SK-N-SH treated with all-trans-retinoic acid at 6 μM for 48 hours (cell line): Measurements from ENCODE around the gene NCMAP.
A peak's percentile ranks its signal among the peaks of the same experiment; 100 is the strongest.

Experiments used
- ATAC-seq: fragments of 200-7000 bp; cut with Tn5 transposase; 3 replicates; pipeline ENCODE4 v1.9.1; 2020; ENCODE audit warnings: mild to moderate bottlenecking, moderate library complexity
- ARNTL ChIP-seq: fragments of 450-650 bp; formaldehyde crosslinking; IDR thresholded peaks from 2 replicates; pipeline ENCODE4 v1.5.0; 2020; ENCODE audit warnings: low read depth, mild to moderate bottlenecking, moderate library complexity, borderline replicate concordance
- BACH2 ChIP-seq: fragments of 250-450 bp; sonication (Bioruptor Pico); IDR thresholded peaks from 2 replicates; pipeline ENCODE4 v1.9.0; 2021; ENCODE audit warnings: mild to moderate bottlenecking, borderline replicate concordance
- CSDC2 ChIP-seq: fragments of 250-450 bp; sonication (Bioruptor Pico); IDR thresholded peaks from 2 replicates; pipeline ENCODE4 v1.5.0; 2020; ENCODE audit warnings: mild to moderate bottlenecking, moderate library complexity
- GLIS3 ChIP-seq: fragments of 250-450 bp; sonication (Bioruptor Pico); IDR thresholded peaks from 2 replicates; pipeline ENCODE4 v1.5.0; 2020; ENCODE audit warnings: mild to moderate bottlenecking, moderate library complexity
- OSR1 ChIP-seq: fragments of 250-450 bp; sonication (Bioruptor Pico); IDR thresholded peaks from 2 replicates; pipeline ENCODE4 v1.8.0; 2022; ENCODE audit warnings: moderate library complexity, mild to moderate bottlenecking, inconsistent platforms
- PPARA ChIP-seq: fragments of 250-450 bp; sonication (Bioruptor Pico); IDR thresholded peaks from 2 replicates; pipeline ENCODE4 v1.5.0; 2020; ENCODE audit warnings: mild to moderate bottlenecking, borderline replicate concordance
- RARB ChIP-seq: fragments of 250-450 bp; sonication (Bioruptor Pico); IDR thresholded peaks from 2 replicates; pipeline ENCODE4 v1.8.0; 2021; ENCODE audit warnings: mild to moderate bottlenecking, moderate library complexity
- SNAI2 ChIP-seq: fragments of 250-450 bp; sonication (Bioruptor Pico); IDR thresholded peaks from 2 replicates; pipeline ENCODE4 v1.5.0; 2020; ENCODE audit warnings: mild to moderate bottlenecking, moderate library complexity
- TCF4 ChIP-seq: fragments of 250-450 bp; sonication (Bioruptor Pico); IDR thresholded peaks from 2 replicates; pipeline ENCODE4 v1.8.0; 2021; ENCODE audit warnings: mild to moderate bottlenecking, moderate library complexity, borderline replicate concordance
- TOX ChIP-seq: fragments of 250-450 bp; sonication (Bioruptor Pico); IDR thresholded peaks from 2 replicates; pipeline ENCODE4 v1.8.0; 2021; ENCODE audit warnings: mild to moderate bottlenecking, moderate library complexity, borderline replicate concordance
- ZC3H10 ChIP-seq: fragments of 250-450 bp; sonication (Bioruptor Pico); IDR thresholded peaks from 2 replicates; pipeline ENCODE4 v1.5.1; 2021; ENCODE audit warnings: mild to moderate bottlenecking, moderate library complexity
- ZFP3 ChIP-seq: fragments of 250-450 bp; sonication (Bioruptor Pico); IDR thresholded peaks from 2 replicates; pipeline ENCODE4 v1.5.0; 2020; ENCODE audit warnings: mild to moderate bottlenecking, moderate library complexity
- ZFP30 ChIP-seq: fragments of 450-650 bp; formaldehyde crosslinking; IDR thresholded peaks from 2 replicates; pipeline ENCODE4 v1.5.0; 2022; ENCODE audit warnings: mild to moderate bottlenecking, moderate library complexity
- ZNF565 ChIP-seq: fragments of 450-650 bp; formaldehyde crosslinking; conservative IDR thresholded peaks from 2 replicates; pipeline ENCODE4 v1.5.0; 2020; ENCODE audit warnings: low read depth, mild to moderate bottlenecking, moderate library complexity
- ZNF70 ChIP-seq: fragments of 450-650 bp; formaldehyde crosslinking; IDR thresholded peaks from 2 replicates; pipeline ENCODE4 v1.5.0; 2020; ENCODE audit warnings: mild to moderate bottlenecking, moderate library complexity
- ZNF8 ChIP-seq: fragments of 450-650 bp; formaldehyde crosslinking; IDR thresholded peaks from 2 replicates; pipeline ENCODE4 v1.5.0; 2020; ENCODE audit warnings: mild to moderate bottlenecking, moderate library complexity
- TF ChIP-seq, protein P1 (sequence below): fragments of 250-450 bp; sonication (Bioruptor Pico); IDR thresholded peaks from 2 replicates; pipeline ENCODE4 v1.5.1; 2021; ENCODE audit warnings: mild to moderate bottlenecking, moderate library complexity
- TF ChIP-seq, protein P2 (sequence below): fragments of 250-450 bp; sonication (Bioruptor Pico); IDR thresholded peaks from 2 replicates; pipeline ENCODE4 v1.5.1; 2020; ENCODE audit warnings: low read depth, mild to moderate bottlenecking, moderate library complexity
- TF ChIP-seq, protein P3 (sequence below): fragments of 250-450 bp; sonication (Bioruptor Pico); IDR thresholded peaks from 2 replicates; pipeline ENCODE4 v1.8.0; 2020; ENCODE audit warnings: mild to moderate bottlenecking, moderate library complexity, borderline replicate concordance
- TF ChIP-seq, protein P4 (sequence below): fragments of 250-450 bp; sonication (Bioruptor Pico); IDR thresholded peaks from 2 replicates; pipeline ENCODE4 v1.8.0; 2021; ENCODE audit warnings: low read depth, mild to moderate bottlenecking, moderate library complexity, borderline replicate concordance

NCMAP gene

DNA sequence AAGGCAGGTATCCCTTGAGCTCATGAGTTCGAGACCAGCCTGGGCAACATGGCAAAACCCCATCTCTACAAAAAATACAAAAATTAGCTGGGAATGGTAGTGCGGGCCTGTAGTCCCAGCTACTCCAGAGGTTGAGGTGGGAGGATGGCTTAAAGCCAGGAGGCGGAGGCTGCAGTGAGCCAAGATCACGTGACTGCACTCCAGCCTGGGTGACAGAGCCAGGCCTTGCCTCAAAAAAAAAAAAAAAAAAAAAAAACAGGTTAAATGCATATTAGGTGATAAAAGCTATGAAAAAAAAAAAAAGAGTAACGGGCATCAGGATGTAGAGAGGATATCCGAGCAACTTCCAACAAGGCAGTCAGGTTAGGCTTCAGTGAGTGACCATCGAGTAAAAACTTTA, 84.4 kb downstream of the NCMAP start:
- TF ChIP-seq TOX (CRISPR knock-in tag): no peak
- TF ChIP-seq GLIS3: no peak
- TF ChIP-seq, protein P1, sequence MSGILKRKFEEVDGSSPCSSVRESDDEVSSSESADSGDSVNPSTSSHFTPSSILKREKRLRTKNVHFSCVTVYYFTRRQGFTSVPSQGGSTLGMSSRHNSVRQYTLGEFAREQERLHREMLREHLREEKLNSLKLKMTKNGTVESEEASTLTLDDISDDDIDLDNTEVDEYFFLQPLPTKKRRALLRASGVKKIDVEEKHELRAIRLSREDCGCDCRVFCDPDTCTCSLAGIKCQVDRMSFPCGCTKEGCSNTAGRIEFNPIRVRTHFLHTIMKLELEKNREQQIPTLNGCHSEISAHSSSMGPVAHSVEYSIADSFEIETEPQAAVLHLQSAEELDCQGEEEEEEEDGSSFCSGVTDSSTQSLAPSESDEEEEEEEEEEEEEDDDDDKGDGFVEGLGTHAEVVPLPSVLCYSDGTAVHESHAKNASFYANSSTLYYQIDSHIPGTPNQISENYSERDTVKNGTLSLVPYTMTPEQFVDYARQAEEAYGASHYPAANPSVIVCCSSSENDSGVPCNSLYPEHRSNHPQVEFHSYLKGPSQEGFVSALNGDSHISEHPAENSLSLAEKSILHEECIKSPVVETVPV: no peak
- no peak for TF ChIP-seq OSR1 (CRISPR knock-in tag)
- no peak for TF ChIP-seq RARB
- TF ChIP-seq TCF4 (CRISPR knock-in tag): no peak
- TF ChIP-seq CSDC2: no peak
- no peak for TF ChIP-seq PPARA
- TF ChIP-seq BACH2 (CRISPR knock-in tag): no peak
- TF ChIP-seq SNAI2 (CRISPR knock-in tag): no peak
- no peak for ATAC-seq

DNA sequence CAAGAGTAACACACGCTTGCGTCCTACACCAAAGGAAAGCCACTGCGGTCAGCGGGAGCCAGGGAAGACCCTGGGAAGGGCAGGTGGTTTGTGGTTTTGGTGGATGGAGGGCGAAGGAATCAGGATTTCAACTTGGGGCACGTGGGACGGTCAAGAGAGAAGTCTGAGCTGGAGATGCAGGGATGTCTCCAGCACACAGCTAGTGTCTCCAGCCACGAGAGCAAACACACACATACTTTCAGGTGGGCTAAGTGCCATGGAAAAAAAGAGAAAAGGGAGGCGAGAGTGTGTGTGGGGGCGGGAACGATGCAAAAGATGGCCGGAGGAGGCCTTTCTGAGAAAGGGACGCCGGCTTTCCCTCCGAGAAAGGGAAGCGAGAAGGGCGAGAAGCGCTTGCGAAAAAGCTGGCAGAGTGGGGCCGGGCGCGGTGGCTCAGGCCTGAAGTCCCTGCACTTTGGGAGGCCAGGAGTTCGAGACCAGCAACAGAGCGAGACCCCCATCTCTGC, 85.8 kb downstream of the NCMAP start:
- TF ChIP-seq ZNF70 (CRISPR knock-in tag) (no peak), ZNF8 (CRISPR knock-in tag) (no peak), ZC3H10 (no peak), CSDC2 (no peak), OSR1 (CRISPR knock-in tag) (no peak), BACH2 (CRISPR knock-in tag) (no peak), SNAI2 (CRISPR knock-in tag) (no peak), ZFP3 (CRISPR knock-in tag) (no peak), TCF4 (CRISPR knock-in tag) (no peak), GLIS3 (no peak), RARB (no peak), PPARA (no peak), ZFP30 (CRISPR knock-in tag) (no peak), ARNTL (CRISPR knock-in tag) (no peak), ZNF565 (CRISPR knock-in tag) (no peak)
- TF ChIP-seq, protein P1: no peak
- TF ChIP-seq, protein P2, sequence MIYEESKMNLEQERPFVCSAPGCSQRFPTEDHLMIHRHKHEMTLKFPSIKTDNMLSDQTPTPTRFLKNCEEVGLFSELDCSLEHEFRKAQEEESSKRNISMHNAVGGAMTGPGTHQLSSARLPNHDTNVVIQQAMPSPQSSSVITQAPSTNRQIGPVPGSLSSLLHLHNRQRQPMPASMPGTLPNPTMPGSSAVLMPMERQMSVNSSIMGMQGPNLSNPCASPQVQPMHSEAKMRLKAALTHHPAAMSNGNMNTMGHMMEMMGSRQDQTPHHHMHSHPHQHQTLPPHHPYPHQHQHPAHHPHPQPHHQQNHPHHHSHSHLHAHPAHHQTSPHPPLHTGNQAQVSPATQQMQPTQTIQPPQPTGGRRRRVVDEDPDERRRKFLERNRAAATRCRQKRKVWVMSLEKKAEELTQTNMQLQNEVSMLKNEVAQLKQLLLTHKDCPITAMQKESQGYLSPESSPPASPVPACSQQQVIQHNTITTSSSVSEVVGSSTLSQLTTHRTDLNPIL (CRISPR knock-in tag): no peak
- TF ChIP-seq, protein P3, sequence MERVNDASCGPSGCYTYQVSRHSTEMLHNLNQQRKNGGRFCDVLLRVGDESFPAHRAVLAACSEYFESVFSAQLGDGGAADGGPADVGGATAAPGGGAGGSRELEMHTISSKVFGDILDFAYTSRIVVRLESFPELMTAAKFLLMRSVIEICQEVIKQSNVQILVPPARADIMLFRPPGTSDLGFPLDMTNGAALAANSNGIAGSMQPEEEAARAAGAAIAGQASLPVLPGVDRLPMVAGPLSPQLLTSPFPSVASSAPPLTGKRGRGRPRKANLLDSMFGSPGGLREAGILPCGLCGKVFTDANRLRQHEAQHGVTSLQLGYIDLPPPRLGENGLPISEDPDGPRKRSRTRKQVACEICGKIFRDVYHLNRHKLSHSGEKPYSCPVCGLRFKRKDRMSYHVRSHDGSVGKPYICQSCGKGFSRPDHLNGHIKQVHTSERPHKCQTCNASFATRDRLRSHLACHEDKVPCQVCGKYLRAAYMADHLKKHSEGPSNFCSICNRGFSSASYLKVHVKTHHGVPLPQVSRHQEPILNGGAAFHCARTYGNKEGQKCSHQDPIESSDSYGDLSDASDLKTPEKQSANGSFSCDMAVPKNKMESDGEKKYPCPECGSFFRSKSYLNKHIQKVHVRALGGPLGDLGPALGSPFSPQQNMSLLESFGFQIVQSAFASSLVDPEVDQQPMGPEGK: no peak
- TF ChIP-seq, protein P4, sequence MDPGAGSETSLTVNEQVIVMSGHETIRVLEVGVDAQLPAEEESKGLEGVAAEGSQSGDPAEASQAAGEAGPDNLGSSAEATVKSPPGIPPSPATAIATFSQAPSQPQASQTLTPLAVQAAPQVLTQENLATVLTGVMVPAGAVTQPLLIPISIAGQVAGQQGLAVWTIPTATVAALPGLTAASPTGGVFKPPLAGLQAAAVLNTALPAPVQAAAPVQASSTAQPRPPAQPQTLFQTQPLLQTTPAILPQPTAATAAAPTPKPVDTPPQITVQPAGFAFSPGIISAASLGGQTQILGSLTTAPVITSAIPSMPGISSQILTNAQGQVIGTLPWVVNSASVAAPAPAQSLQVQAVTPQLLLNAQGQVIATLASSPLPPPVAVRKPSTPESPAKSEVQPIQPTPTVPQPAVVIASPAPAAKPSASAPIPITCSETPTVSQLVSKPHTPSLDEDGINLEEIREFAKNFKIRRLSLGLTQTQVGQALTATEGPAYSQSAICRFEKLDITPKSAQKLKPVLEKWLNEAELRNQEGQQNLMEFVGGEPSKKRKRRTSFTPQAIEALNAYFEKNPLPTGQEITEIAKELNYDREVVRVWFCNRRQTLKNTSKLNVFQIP: no peak
- no peak for ATAC-seq

DNA sequence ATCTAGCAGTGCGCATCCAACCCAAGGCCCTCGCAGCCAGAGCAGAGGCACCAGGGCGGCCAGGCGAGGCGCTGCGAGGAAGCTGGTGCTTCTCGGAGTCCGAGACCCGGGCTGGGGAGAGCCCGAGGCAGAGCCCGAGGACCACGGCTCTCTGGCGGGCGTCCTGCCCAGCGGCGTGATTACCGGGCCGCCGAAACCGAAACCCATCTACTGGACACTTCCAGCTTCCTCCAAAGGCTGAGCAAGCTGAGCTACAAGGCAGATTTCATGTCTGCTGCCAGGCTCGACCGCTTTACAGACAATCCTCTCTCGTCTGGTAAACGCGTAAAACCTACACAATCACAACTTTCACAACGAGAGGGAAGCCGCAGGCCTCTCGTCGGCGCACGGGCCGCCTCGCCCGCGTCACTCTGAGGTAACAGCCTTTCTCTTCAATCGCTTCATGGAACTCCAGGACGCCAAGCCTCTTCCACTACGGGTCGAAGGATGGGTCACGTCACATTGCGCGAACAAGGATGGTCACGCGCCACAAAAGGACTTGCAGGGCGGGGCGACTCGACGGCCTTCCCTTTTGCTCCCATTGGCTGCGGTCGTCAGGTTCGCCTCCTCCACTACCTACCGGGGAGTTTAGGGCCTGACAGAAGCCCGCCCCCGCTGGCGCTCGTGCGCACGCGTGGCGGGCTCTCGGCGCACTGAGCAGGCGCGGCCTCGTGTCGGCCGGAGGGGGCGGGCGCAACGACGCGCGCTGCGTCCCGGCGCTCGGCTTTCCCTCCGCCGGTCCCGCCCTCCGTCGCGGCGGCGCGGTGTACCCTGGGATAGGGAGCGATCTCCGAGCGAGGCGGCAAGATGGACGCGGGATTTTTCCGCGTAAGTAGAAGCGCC, 86.8 kb downstream of the NCMAP start, which contains the start of gene SRRM1:
TSS of gene SRRM1 (plus strand) at position 822 of the 882 bp plus-strand sequence. CDS start at position 847, 25 bp downstream.
- peak; percentile 92 for ATAC-seq
- TF ChIP-seq, protein P1: no peak
- no peak for TF ChIP-seq PPARA
- TF ChIP-seq, protein P3: no peak
- no peak for TF ChIP-seq ZFP3 (CRISPR knock-in tag)
- no peak for TF ChIP-seq ZNF565 (CRISPR knock-in tag)
- no peak for TF ChIP-seq ZFP30 (CRISPR knock-in tag)
- TF ChIP-seq ZC3H10: no peak
- TF ChIP-seq, protein P4: no peak; the same call in 1 of the 2 replicates
- TF ChIP-seq ARNTL (CRISPR knock-in tag): no peak
- TF ChIP-seq, protein P2 (CRISPR knock-in tag): no peak
- TF ChIP-seq SNAI2 (CRISPR knock-in tag): no peak
- no peak for TF ChIP-seq ZNF70 (CRISPR knock-in tag)
- TF ChIP-seq GLIS3: no peak
- TF ChIP-seq, all 23 proteins: peak for 0
